ENCODE data around the gene BANP. TPM values are rescaled to one million over a fixed set of nuclear protein-coding genes. Genes with fewer than 3 reads are reported as not detected.
"Not testable (repeated sequence)": the region's sequence is repeated elsewhere in the genome, so short reads cannot be mapped to it uniquely, and the experiment has no call there.

Gene BANP
- total and polyA plus RNA-seq, 11 donors, result 7.2 to 20.7 (median 13.3) TPM

DNA sequence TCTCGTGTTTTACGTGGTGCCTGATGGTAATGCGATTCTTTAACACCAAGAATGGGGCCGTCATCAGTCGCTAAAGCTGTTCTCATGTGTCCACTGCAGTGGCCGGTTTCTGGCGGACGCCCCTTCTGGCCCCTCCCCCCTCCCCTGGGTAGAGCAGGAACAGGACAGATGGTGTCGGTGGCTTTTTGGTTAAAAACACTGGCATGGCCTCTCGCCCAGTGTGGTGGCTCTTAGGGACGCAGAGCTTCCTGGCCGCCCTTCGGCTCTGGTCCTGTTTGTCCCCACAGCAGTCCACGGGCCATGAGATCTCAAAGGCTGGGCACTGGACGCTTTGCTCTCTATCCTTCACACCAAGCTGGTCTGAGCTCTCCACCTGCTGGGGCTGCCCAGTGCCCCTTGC is 151.8 kb downstream of the BANP start:
- no peak for ATAC-seq
- H3K4me3 ChIP-seq, result no peak overlapping the region
- 87 to 90% (median 88%) methylated on average over 15 of the region's 15 CpGs for WGBS, 4 donors
- no peaks in the 10 kb centered on the region for H3K4me1 ChIP-seq
- H3K27ac ChIP-seq, result no peak overlapping the region
- H3K27me3 ChIP-seq, result peaks cover 0 to 41% (median 12%) of the 10 kb centered on the region in 9 donors
- peak in 1 of 5 donors; percentile 15 for DNase-seq
- no peak for TF ChIP-seq POLR2A (IDR thresholded peaks at IDR 0.05)
- H3K36me3 ChIP-seq, result no peaks in the 10 kb centered on the region
- intact Hi-C loops (cut with DNase I), result no loop called here
- H3K9me3 ChIP-seq, result no peaks in the 10 kb centered on the region

DNA sequence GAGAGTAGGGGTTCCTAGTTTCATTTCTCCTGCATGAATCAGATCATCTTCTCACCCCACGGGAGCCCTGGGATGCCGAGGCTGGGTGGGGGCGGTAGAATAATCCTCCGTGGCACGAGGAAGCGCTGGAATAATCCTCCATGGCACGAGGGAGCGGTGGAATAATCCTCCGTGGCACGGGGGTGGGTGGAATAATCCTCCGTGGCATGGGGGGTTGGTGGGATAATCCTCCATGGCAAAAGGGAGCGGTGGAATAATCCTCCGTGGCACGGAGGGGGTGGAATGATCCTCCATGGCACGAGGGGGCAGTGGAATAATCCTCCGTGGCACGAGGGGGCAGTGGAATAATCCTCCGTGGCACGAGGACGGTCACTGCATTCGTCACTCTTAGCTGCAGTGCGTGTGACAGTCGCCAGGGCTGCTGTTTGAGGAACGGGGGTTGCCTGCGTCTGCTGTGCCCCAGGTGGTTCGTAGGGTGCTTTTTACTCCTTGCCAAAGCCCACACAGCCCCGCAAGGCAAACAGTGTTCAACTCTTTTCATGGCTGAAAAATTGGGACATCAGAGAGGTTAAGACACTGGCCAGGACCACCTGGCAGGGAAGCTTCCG is 152.5 kb downstream of the BANP start:
- intact Hi-C loops (cut with DNase I), result no loop called here
- DNase-seq (peak in 2 of 5 donors; percentile 5 to 19), ATAC-seq (no peak)
- no peak for TF ChIP-seq POLR2A (IDR thresholded peaks at IDR 0.05)
- TF ChIP-seq CTCF (IDR thresholded peaks at IDR 0.05), result no peak
- H3K27me3 ChIP-seq, result peaks cover 0 to 35% (median 12%) of the 10 kb centered on the region in 9 donors
- no peaks in the 10 kb centered on the region for H3K9me3 ChIP-seq
- H3K27ac ChIP-seq, result no peak overlapping the region
- 84 to 90% (median 88%) methylated on average over 28 of the region's 28 CpGs for WGBS, 4 donors
- no peak overlapping the region for H3K4me3 ChIP-seq
- no peaks in the 10 kb centered on the region for H3K36me3 ChIP-seq
- no peaks in the 10 kb centered on the region for H3K4me1 ChIP-seq

DNA sequence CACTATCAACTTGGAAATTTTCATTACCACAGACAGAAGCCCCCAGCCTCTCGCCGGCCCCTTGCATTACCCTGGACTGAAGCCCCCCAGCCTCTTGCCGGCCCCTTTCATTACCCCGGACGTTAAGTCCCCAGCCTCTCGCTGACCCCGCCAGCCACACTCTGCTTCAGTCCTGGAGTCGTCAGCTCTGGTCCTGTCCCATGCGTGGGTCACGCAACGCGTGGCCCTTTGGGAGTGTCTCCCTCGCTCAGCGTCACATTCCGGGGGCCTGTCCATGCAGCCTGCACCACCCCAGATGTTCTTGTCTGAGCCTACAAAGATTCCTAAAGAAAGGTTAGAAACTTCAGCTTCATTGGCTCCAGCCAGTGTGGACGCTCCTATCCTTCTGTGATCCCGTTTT is 153.1 kb downstream of the BANP start:
- peak in 2 of 5 donors; percentile 3 to 56 for DNase-seq
- WGBS, 4 donors, result 81 to 89% (median 83%) methylated on average over 17 of the region's 17 CpGs
- ATAC-seq, result not testable (repeated sequence)

DNA sequence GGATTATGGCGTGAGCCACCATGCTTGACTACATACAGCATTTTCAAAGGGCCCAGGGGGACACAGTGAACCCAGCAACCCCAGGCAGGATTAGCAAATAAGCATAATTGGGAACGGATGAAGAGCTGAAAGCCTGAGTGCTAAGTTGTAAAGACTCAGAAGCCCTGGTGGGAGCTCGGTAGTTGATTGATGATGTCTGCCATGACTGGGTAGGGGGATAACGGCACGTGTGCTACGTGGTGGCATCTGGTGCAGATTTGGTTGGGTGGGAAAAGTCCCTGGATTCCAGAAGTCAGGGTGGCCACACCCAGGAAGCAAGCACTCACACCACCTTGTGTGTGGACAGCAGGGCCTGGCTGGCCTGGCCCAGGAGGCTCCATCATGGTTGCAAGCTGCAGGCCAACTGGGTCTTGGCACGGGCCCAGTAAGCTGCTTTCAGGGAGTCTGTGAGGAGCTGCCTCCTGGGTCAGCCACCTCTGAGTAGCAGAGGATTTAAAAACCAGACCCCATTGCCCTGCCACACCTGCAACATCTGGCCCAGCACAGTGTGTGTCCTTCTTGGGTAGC is 154.4 kb downstream of the BANP start:
- peaks cover 0 to 16% (median 3%) of the 10 kb centered on the region in 9 donors for H3K27me3 ChIP-seq
- H3K9me3 ChIP-seq; H3K4me1 ChIP-seq; ATAC-seq; H3K4me3 ChIP-seq; H3K27ac ChIP-seq; intact Hi-C loops (cut with DNase I); H3K36me3 ChIP-seq: not testable (repeated sequence)
- DNase-seq, result peak in 1 of 5 donors; percentile 27
- 77 to 96% (median 87%) methylated on average over 6 to 7 of the region's 7 CpGs for WGBS, 4 donors

More for the DNA sequence above, 153.1 kb downstream of the BANP start:
- peaks cover 0 to 29% (median 12%) of the 10 kb centered on the region in 9 donors for H3K27me3 ChIP-seq
- intact Hi-C loops (cut with DNase I); H3K36me3 ChIP-seq; H3K4me3 ChIP-seq; H3K9me3 ChIP-seq; H3K27ac ChIP-seq; H3K4me1 ChIP-seq: not testable (repeated sequence)

DNA sequence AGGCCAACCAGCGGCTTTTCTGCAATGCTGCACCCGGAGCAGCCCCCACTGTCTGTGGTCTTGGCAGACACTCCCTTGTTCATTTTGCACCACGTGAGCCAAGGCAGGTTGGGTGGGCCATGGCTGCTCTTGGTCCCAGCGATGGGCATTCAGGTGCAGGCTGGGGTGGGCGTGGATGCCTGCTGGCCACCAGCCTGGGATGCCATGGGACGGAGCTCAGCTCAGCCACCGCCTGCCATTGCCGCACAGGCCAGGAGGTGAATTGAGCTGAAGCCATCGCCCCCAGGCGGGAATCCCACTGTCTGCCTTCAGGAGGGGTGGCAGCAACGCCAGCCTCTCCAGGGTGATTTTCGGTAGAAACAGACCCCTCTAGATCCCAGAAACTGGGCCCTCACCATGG is 155.3 kb downstream of the BANP start:
- intact Hi-C loops (cut with DNase I); H3K4me1 ChIP-seq; H3K27ac ChIP-seq; ATAC-seq; H3K4me3 ChIP-seq; H3K36me3 ChIP-seq; H3K27me3 ChIP-seq; H3K9me3 ChIP-seq: not testable (repeated sequence)
- DNase-seq, result peak in 1 of 5 donors; percentile 12
- WGBS, 4 donors, result 92 to 96% (median 95%) methylated on average over 3 to 12 of the region's 12 CpGs

GRCh38 chr16:88108762-88109161 is 157.5 kb downstream of the BANP start:
- WGBS, 4 donors, result 93 to 96% (median 94%) methylated on average over 12 of the region's 12 CpGs
- no peaks in the 10 kb centered on the region for H3K4me1 ChIP-seq
- intact Hi-C loops (cut with DNase I), result no loop called here
- H3K4me3 ChIP-seq, result no peak overlapping the region
- TF ChIP-seq POLR2A (IDR thresholded peaks at IDR 0.05) (no peak), CTCF (IDR thresholded peaks at IDR 0.05) (no peak)
- DNase-seq, result no peak
- no peaks in the 10 kb centered on the region for H3K36me3 ChIP-seq
- no peak for ATAC-seq
- H3K27me3 ChIP-seq, result no peaks in the 10 kb centered on the region
- no peaks in the 10 kb centered on the region for H3K9me3 ChIP-seq
- no peak overlapping the region for H3K27ac ChIP-seq

DNA sequence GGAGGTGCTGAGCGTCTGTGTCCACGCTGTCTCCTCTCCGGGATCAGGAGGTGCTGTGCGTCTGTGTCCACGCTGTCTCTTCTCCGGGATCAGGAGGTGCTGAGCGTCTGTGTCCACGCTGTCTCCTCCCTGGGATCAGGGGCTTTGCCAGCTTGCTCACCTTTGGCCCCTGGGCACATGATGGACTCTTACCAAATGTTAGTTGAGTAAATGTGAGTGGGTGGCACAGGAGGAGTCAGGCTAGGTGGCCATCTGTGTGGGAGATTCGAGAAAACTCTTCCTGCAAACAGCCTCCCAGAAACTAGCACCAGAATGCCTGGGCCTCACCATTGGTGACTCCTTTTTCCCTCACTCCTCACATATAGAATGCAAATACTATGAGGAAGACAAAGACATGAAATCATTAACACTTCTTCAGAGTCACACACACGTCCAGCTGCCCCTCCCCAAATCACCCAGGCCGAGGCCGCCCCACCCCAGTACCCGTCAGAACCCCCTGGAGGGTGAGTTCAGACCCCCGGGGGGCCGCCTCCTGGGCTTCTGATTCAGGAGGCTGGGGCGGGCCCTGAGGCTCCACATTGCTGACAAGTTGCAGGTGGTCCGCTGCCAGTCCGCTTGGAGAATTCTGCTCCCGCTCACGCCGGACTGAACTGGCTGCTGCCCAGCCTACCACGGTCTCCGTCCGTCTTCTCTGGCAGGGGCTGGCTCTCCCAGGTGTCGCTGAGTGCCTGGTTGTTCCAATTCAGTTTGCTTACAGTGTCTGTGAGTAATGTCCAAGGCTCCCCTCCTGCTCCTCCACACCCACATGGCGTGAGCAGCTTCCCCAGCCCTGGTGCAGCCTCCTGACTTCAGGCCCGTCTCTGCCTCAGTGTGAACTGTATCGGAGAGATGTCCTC is 158.7 kb downstream of the BANP start:
- H3K4me3 ChIP-seq; H3K4me1 ChIP-seq; H3K36me3 ChIP-seq; intact Hi-C loops (cut with DNase I); DNase-seq; H3K27ac ChIP-seq; H3K27me3 ChIP-seq; H3K9me3 ChIP-seq: not testable (repeated sequence)
- WGBS, 4 donors, result 76 to 82% (median 79%) methylated on average over 23 to 28 of the region's 28 CpGs
- ATAC-seq, result peak in 1 of 4 donors; percentile 21

GRCh38 chr16:88110875-88111494 is 159.8 kb downstream of the BANP start:
- H3K4me1 ChIP-seq; ATAC-seq; H3K9me3 ChIP-seq; H3K27ac ChIP-seq; H3K27me3 ChIP-seq; intact Hi-C loops (cut with DNase I); H3K4me3 ChIP-seq; H3K36me3 ChIP-seq; DNase-seq: not testable (repeated sequence)
- WGBS, 4 donors, result 74 to 78% (median 75%) methylated on average over 14 to 21 of the region's 21 CpGs

Measured in heart left ventricle (tissue), 16 donors.